Right atrium auricular region (tissue), 2 donors: ENCODE results near the gene PRDM10. TPM values are rescaled to one million over a fixed set of nuclear protein-coding genes. Genes with fewer than 3 reads are reported as not detected.
"Not testable (repeated sequence)": the region's sequence is repeated elsewhere in the genome, so short reads cannot be mapped to it uniquely, and the experiment has no call there.

Experiments used
- DNase-seq: peaks from one replicate; pipeline ENCODE4 v3.0.0-alpha.2; 2019; ENCODE audit warnings: low spot score
- H3K27ac ChIP-seq, 2 donors: fragments of 200-600 bp; sonication (generic); 1 replicate in 1 of 2; 2 replicates in 1 of 2; pipeline ENCODE4 v1.5.1; 2016 to 2019
- H3K27me3 ChIP-seq, 2 donors: fragments of 200-600 bp; sonication (generic); one replicate each; pipeline versions ENCODE4 v1.5.1 to v1.6.0; 2017 to 2019
- H3K36me3 ChIP-seq: fragments of 200-600 bp; sonication (generic); one replicate; pipeline ENCODE4 v1.5.1; 2016
- H3K4me1 ChIP-seq, 2 donors: fragments of 200-600 bp; sonication (generic); one replicate each; pipeline versions ENCODE4 v1.5.1 to v1.6.0; 2017 to 2019
- H3K4me3 ChIP-seq, 2 donors: fragments of 200-600 bp; sonication (generic); 1 replicate in 1 of 2; 2 replicates in 1 of 2; pipeline ENCODE4 v1.5.1; 2017 to 2019; ENCODE audit warnings: mild to moderate bottlenecking in 1 of 2, moderate library complexity in 1 of 2
- H3K9me3 ChIP-seq, 2 donors: fragments of 200-600 bp; sonication (generic); one replicate each; pipeline ENCODE4 v1.5.1; 2019
- CTCF ChIP-seq, 2 donors: fragments of 200-600 bp; sonication (generic); IDR thresholded peaks; one replicate each; pipeline ENCODE4 v1.5.1; 2019; ENCODE audit warnings: antibody characterized with exemption in 2 of 2
- total RNA-seq, 2 donors: library from RNA; depleted of rRNA; stranded (reverse); fragments of >200 nt; gene quantifications; one replicate each; pipeline ENCODE4 v1.1.0, GENCODE V29; 2016

Gene PRDM10
- total RNA-seq, 2 donors from 2014 or later = 4.3 TPM

GRCh38 chr11:130023204-130023603 lies 20.6 kb upstream of the PRDM10 start:
- no peak for DNase-seq
- no peaks in the 10 kb centered on the region for H3K4me1 ChIP-seq
- H3K27me3 ChIP-seq = no peaks in the 10 kb centered on the region
- H3K9me3 ChIP-seq = no peaks in the 10 kb centered on the region
- no peak overlapping the region for H3K27ac ChIP-seq
- H3K36me3 ChIP-seq = no peaks in the 10 kb centered on the region
- no peak overlapping the region for H3K4me3 ChIP-seq
- no peak for TF ChIP-seq CTCF (IDR thresholded peaks at IDR 0.05)

GRCh38 chr11:130022799-130023198 lies 20.2 kb upstream of the PRDM10 start:
- DNase-seq = no peak
- TF ChIP-seq CTCF (IDR thresholded peaks at IDR 0.05) = no peak
- H3K9me3 ChIP-seq = no peaks in the 10 kb centered on the region
- H3K4me1 ChIP-seq = no peaks in the 10 kb centered on the region
- H3K36me3 ChIP-seq = no peaks in the 10 kb centered on the region
- H3K27ac ChIP-seq = no peak overlapping the region
- no peak overlapping the region for H3K4me3 ChIP-seq
- no peaks in the 10 kb centered on the region for H3K27me3 ChIP-seq

- H3K36me3 ChIP-seq, H3K27me3 ChIP-seq, H3K9me3 ChIP-seq, H3K27ac ChIP-seq, H3K4me3 ChIP-seq, DNase-seq, H3K4me1 ChIP-seq: not testable (repeated sequence)
These were observed 19.0 kb upstream of the PRDM10 start for GRCh38 chr11:130021606-130022005.

GRCh38 chr11:130020323-130020722 lies 17.7 kb upstream of the PRDM10 start:
- no peaks in the 10 kb centered on the region for H3K36me3 ChIP-seq
- no peak overlapping the region for H3K27ac ChIP-seq
- TF ChIP-seq CTCF (IDR thresholded peaks at IDR 0.05) = no peak
- no peak for DNase-seq
- H3K4me1 ChIP-seq = no peaks in the 10 kb centered on the region
- no peaks in the 10 kb centered on the region for H3K9me3 ChIP-seq
- H3K27me3 ChIP-seq = no peaks in the 10 kb centered on the region
- no peak overlapping the region for H3K4me3 ChIP-seq

- not testable (repeated sequence) for H3K27me3 ChIP-seq, H3K27ac ChIP-seq
These were observed 13.2 kb upstream of the PRDM10 start for GRCh38 chr11:130015846-130016245.

GRCh38 chr11:130008326-130008725 lies 5.7 kb upstream of the PRDM10 start:
- TF ChIP-seq CTCF (IDR thresholded peaks at IDR 0.05) = no peak
- H3K27ac ChIP-seq = no peak overlapping the region
- no peaks in the 10 kb centered on the region for H3K36me3 ChIP-seq
- no peak overlapping the region for H3K4me3 ChIP-seq
- H3K9me3 ChIP-seq = no peaks in the 10 kb centered on the region
- peaks cover 0 to 7% of the 10 kb centered on the region in 2 donors for H3K4me1 ChIP-seq
- no peaks in the 10 kb centered on the region for H3K27me3 ChIP-seq
- no peak for DNase-seq

More at GRCh38 chr11:130015846-130016245, 13.2 kb upstream of the PRDM10 start:
- not testable (repeated sequence) for H3K36me3 ChIP-seq, H3K9me3 ChIP-seq, DNase-seq, H3K4me3 ChIP-seq, H3K4me1 ChIP-seq

GRCh38 chr11:130006929-130007328 lies 4.3 kb upstream of the PRDM10 start:
- Histone ChIP-seq H3K4me1 (peaks cover 0 to 7% of the 10 kb centered on the region in 2 donors), H3K27me3 (no peaks in the 10 kb centered on the region), H3K4me3 (no peak overlapping the region), H3K27ac (no peak overlapping the region), H3K36me3 (no peaks in the 10 kb centered on the region), H3K9me3 (no peaks in the 10 kb centered on the region)
- no peak for DNase-seq
- TF ChIP-seq CTCF (IDR thresholded peaks at IDR 0.05) = no peak
